Measurements from ENCODE around the gene KRT26.

DNA sequence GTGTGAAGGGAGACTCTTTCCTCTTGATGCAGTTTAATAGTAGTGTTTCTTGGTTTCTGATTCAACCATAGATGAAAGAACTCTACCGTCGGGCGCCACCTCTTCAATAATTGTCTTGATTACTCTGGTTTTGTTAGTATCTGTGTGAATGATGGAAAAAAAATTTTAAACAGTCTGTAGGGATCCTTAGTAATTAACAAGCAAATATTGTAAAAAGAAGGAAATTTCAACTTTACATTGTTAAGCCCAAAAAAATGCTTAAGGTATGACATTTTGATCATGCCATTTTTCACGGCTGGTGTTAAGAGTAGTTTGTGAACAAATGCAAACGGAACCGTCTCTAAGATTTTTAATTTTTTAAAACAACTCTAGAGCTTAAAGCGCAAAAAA is 46.3 kb upstream of the KRT26 start:
- TF ChIP-seq CTCF (IDR thresholded peaks at IDR 0.05; ENCODE audit: low read length) (no peak), EZH2phosphoT487 (IDR thresholded peaks at IDR 0.05; ENCODE audit: low read length) (no peak)
